SHP77 (cell line): Measurements from ENCODE around the gene ECHS1.
A peak's percentile ranks its signal among the peaks of the same experiment; 100 is the strongest.
"Not testable (repeated sequence)": the region's sequence is repeated elsewhere in the genome, so short reads cannot be mapped to it uniquely, and the experiment has no call there.

Source experiments
- DNase-seq, 2 experiments: peaks; one replicate each; lab custom pipeline; 2025; lab: John Stamatoyannopoulos, UW

The ECHS1 gene

GRCh38 chr10:133399123-133399601, 26.0 kb upstream of the ECHS1 start:
- no peak for DNase-seq

GRCh38 chr10:133397938-133398337, 24.8 kb upstream of the ECHS1 start:
- DNase-seq, result no peak

- DNase-seq, result no peak
Measured at GRCh38 chr10:133396035-133396624, 23.0 kb upstream of the ECHS1 start.

- no peak for DNase-seq
Measured at GRCh38 chr10:133394801-133395221, 21.7 kb upstream of the ECHS1 start.

- DNase-seq, result peak; percentile 84 to 91
Measured at GRCh38 chr10:133394064-133394663, 21.0 kb upstream of the ECHS1 start, which contains the start of gene MTG1. TSS of gene MTG1 (plus strand) at chr10:133394157. CDS start at chr10:133394221, 64 bp downstream.

- DNase-seq, result no peak
Measured at GRCh38 chr10:133393401-133394063, 20.4 kb upstream of the ECHS1 start.

GRCh38 chr10:133391761-133392518, 18.8 kb upstream of the ECHS1 start:
- no peak for DNase-seq

GRCh38 chr10:133391249-133391635, 18.1 kb upstream of the ECHS1 start:
- DNase-seq, result no peak

GRCh38 chr10:133390597-133391248, 17.6 kb upstream of the ECHS1 start:
- no peak for DNase-seq

GRCh38 chr10:133388973-133389818, 16.0 kb upstream of the ECHS1 start:
- no peak for DNase-seq

GRCh38 chr10:133388236-133388972, 15.2 kb upstream of the ECHS1 start:
- DNase-seq, result no peak

GRCh38 chr10:133386951-133387350, 13.8 kb upstream of the ECHS1 start:
- not testable (repeated sequence) for DNase-seq

GRCh38 chr10:133385214-133385613, 12.1 kb upstream of the ECHS1 start:
- no peak for DNase-seq

- DNase-seq, result no peak
Measured at GRCh38 chr10:133384071-133384470, 10.9 kb upstream of the ECHS1 start.

- no peak for DNase-seq
Measured at GRCh38 chr10:133383551-133383950, 10.4 kb upstream of the ECHS1 start.

GRCh38 chr10:133381036-133381435, 7.9 kb upstream of the ECHS1 start:
- DNase-seq, result no peak

GRCh38 chr10:133379801-133380666, 6.9 kb upstream of the ECHS1 start:
- DNase-seq, result no peak

GRCh38 chr10:133379152-133379800, 6.1 kb upstream of the ECHS1 start, which contains the start of gene PAOX:
TSS of gene PAOX (plus strand) at chr10:133379262. CDS start at chr10:133379317, 55 bp downstream.
- peak in 1 of 2 experiments; percentile 18 for DNase-seq
